ENCODE results near the gene MTRF1L.

The MTRF1L gene

GRCh38 chr6:153002613-153003365 is at the start of gene MTRF1L:
Gene MTRF1L (minus strand): TSS chr6:153002709. CDS start chr6:153002685, 24 bp downstream.
- peak; percentile 71 to 85 for DNase-seq

- DNase-seq, result no peak
These were observed 49.3 kb upstream of the MTRF1L start for GRCh38 chr6:153051801-153052200.

GRCh38 chr6:153048631-153049030 is 46.1 kb upstream of the MTRF1L start:
- DNase-seq, result no peak

GRCh38 chr6:153047386-153047785 is 44.9 kb upstream of the MTRF1L start:
- no peak for DNase-seq

GRCh38 chr6:153045271-153045670 is 42.8 kb upstream of the MTRF1L start:
- no peak for DNase-seq

- DNase-seq, result no peak
These were observed 41.8 kb upstream of the MTRF1L start for GRCh38 chr6:153044295-153044694.

GRCh38 chr6:153043719-153044118 is 41.2 kb upstream of the MTRF1L start:
- peak; percentile 11 to 37 for DNase-seq

GRCh38 chr6:153038378-153039057 is 36.0 kb upstream of the MTRF1L start:
- DNase-seq, result no peak

- no peak for DNase-seq
These were observed 31.6 kb upstream of the MTRF1L start for GRCh38 chr6:153034139-153034538.

- no peak for DNase-seq
These were observed 29.9 kb upstream of the MTRF1L start for GRCh38 chr6:153032255-153032882.

GRCh38 chr6:153031335-153031955 is 28.9 kb upstream of the MTRF1L start:
- no peak for DNase-seq

- DNase-seq, result no peak
These were observed 26.5 kb upstream of the MTRF1L start for GRCh38 chr6:153028963-153029362.

- DNase-seq, result no peak
These were observed 25.8 kb upstream of the MTRF1L start for GRCh38 chr6:153028286-153028685.

GRCh38 chr6:153027480-153027879 is 25.0 kb upstream of the MTRF1L start:
- DNase-seq, result no peak

GRCh38 chr6:153024709-153025017 is 22.2 kb upstream of the MTRF1L start:
- DNase-seq, result no peak

GRCh38 chr6:153023977-153024708 is 21.6 kb upstream of the MTRF1L start:
- peak in 1 of 2 experiments; percentile 14 for DNase-seq

GRCh38 chr6:153018355-153018754 is 15.8 kb upstream of the MTRF1L start:
- no peak for DNase-seq

- no peak for DNase-seq
These were observed 14.3 kb upstream of the MTRF1L start for GRCh38 chr6:153016846-153017245.

- DNase-seq, result no peak
These were observed 12.7 kb upstream of the MTRF1L start for GRCh38 chr6:153015094-153015640.

- DNase-seq, result no peak
These were observed 10.9 kb upstream of the MTRF1L start for GRCh38 chr6:153013438-153013837.

- DNase-seq, result no peak
These were observed 10.3 kb upstream of the MTRF1L start for GRCh38 chr6:153012856-153013255.

- no peak for DNase-seq
These were observed 819 bp upstream of the MTRF1L start for GRCh38 chr6:153003366-153003690.
